Stimulated activated CD4-positive, alpha-beta T cell treated with anti-CD3 and anti-CD28 coated beads, Interleukin-15, amount 100 ng/mL, for 48 hours (primary cell): ENCODE measurements around the gene RPS6KB2.
"Not testable (repeated sequence)": the region's sequence is repeated elsewhere in the genome, so short reads cannot be mapped to it uniquely, and the experiment has no call there.

Experiments
- DNase-seq, 2 donors: peaks; one replicate each; pipeline ENCODE4 v3.0.0-alpha.2; 2020; ENCODE audit warnings: low read depth in 2 of 2

The RPS6KB2 gene

DNA sequence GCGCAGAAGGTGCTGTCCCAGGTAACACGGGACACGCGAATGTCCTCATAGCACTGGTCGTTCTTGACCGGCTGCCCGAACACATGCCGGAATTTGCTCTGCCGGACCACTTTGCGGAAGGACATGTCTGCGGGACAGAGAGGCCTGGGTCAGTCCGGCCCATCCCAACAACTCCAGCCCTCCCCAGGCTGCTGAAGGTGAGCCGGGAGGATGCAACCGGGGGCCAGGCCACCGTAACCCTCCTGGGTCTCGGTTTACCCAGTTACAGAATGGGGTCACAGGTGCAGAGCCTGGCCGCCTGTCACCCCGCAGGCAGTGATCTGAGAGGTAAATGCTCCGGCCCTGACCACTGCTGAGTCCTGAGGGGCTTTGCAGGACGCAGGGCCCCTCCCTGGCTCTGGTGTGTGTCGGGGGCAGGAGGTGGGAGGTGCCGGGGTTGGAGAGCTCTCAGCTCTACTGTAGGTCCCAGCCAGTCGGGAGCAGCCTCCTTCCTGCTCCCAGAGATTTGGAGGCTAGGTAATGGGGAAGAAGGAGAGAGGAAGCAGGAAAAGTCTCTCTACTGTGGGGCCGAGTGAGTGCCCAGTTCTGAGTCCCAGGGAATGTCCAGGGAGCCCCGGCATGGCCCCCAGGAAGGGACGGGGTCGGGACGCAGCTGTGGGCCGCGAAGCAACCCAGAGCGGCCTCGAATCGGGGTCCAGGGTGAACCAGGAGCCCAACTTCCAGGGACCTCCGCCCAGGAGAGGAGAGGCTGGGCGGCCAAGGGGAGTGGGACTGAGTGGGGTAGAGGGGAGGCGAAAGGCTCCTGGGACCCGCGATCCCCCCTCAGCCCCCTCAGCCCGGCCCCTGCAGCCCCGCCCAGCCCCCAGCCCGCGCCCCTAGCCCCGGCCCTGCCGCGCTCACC is 14.5 kb downstream of the RPS6KB2 start:
- no peak for DNase-seq

DNA sequence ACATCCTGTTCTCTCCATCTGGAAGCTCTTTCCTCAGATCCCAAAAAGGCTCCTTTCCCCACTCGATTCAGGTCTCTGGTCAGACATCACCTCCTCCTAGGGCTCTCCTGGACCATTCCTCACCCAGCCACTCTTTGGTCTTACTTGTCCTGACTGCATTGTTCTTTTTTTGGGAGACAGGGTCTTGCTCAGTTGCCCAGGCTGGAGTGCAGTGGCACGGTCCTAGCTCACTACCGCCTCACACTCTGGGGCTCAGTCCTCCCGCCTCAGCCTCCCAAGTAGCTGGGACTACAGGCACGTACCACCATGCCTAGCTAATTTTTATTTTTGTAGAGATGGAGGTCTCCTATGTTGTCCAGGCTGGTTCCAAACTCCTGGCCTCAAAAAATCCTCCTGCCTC is 17.2 kb downstream of the RPS6KB2 start:
- DNase-seq, result no peak

DNA sequence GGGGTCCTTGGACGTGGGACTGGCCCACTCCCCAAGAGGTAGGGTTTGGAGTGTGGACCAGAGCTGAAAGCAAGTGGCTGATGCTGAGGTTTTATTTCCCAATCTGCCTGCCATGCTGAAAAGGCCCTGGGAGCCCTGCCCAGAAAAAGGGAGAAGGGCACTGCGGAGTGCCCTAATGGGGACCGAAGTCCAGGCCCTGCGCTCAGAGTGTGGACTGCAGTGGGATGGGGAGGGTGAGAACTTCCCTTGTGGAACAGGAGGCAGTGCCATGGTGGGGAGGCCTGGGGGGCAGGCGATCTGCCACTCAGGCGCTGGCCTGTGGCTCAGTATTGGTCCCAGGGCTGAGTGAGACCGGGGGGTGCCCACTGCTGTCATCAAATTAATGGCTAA is 19.9 kb downstream of the RPS6KB2 start:
- no peak for DNase-seq

DNA sequence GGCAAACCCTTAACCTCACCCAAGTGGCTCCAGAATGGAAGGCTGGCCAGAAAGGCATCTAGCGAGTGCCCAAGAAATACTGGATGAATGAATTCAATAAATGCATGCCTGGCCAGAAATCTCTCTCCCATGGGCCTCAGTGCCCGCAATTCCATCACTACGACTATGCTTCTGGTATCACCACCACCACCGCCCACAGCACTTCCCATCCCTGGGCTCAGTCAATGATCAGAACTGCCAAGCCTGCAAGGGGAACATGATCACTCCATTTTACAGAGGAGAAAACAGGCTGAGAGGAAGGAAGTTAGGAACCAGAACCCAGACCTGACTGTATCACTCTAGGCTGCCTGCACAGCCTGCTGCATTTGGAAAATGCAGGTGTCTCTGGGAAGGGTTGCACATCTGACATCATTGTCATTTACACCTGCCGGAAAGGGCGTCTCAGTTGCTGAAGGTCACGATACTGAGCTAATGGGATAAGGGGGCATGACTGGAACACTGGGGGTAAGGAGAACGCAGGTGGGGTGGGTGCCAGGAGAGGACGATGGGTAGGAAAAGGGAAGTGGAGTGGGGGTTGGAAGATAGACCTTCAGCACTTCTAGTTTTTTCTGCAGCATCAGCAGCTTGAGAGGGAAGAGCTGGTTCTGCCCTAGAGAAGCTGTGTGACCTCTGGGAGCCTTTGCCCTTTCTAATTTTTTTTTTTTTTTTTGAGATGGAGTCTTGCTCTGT is 21.0 kb downstream of the RPS6KB2 start:
- DNase-seq, result no peak

DNA sequence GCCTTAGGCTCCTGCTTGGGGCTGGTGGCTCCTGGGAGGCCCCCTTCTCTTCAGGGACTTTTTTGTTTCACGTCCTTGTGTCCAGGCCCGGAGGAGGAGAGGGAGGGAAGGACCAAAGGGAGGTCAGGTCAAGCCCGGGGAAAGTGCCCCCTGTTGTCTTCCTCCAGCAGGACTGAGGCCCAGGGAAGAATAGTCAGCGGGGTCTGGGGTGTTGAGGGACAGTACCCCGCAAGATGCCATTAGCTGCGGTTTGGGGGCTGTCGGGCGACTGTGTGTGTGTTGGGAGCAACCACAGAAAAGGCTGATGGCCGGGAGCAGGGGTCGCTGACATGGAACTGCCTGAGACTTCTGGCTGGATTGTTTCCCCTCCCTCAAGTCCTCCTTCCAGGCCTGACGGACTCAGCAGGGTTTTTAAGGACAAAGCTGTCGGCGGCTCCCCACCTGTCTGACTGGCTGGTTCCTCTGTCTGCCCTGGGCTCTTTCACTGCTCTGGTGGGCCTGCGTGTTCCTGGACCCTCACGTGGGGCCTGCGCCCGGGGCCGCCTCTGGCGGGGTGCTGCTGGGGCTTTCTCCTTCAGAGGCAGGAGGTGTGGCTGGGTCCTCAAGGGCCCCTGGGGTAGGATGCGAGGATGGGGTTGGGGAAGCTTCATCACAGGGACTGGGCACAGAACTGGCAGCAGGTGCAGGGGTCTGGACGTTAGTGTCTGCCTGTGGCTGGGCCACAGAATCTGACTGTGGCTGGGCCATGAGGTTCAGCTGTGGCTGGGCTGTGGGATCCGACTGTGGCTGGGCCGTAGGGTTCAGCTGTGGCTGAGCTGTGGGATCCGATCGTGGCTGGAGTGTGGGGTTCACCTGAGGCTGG is 22.7 kb downstream of the RPS6KB2 start:
- DNase-seq, result no peak

DNA sequence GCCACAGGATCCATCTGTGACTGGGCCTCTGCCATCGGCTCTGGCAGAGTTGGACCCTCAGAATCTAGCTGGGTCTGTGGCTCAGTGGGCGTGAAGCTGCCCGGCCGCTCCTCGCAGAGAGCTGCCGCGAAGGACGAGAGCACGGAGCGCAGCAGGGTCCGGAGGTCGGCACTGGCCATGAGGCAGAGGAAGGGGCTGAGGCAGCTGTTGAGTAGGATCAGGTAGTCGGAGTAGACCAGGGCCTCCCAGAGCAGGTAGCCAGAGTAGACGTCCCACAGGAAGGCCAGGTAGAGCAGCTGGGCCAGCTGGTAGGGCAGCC is 23.3 kb downstream of the RPS6KB2 start:
- DNase-seq, result no peak

DNA sequence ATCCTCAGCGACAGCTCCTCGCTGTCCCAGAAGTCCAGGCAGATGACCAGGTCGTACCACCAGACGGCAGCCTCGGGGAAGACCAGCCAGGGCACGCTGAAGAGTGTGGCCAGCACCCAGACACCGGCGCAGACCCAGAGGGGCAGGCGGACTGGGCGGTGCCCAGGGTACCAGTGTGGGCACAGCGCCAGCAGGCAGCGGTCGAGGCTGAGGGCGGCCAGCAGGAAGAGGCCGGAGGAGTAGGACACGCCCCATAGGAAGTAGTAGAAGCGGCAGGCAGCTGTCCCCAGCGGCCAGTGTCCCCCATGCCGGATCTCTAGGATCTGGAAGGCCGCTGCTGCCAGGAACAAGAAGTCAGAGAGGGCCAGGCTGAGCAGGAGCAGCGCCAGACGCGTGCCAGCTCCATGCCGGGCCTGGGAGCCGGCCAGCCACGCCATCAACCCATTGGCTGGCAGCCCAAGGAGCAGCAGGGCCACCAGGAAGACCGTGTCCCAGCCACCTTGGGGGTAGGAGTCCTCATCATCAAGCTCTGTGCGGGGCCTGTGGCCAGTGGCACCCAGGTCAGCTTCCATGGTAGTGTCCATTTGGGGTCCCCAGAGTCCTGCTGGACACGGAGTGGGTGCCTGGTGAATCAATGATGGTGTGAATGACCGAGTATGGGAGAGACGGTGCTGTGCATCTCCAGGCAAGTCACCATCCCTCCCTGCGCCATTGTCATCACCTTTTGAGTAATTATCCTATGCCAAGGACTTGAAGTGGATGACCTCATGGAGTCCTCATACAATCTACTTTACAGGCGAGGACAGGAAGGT is 24.1 kb downstream of the RPS6KB2 start, which contains the start of gene GPR152:
Gene GPR152 (minus strand): TSS at position 589 of the 812 bp plus-strand sequence. CDS start 5 bp downstream, at position 584.
- DNase-seq, result no peak

DNA sequence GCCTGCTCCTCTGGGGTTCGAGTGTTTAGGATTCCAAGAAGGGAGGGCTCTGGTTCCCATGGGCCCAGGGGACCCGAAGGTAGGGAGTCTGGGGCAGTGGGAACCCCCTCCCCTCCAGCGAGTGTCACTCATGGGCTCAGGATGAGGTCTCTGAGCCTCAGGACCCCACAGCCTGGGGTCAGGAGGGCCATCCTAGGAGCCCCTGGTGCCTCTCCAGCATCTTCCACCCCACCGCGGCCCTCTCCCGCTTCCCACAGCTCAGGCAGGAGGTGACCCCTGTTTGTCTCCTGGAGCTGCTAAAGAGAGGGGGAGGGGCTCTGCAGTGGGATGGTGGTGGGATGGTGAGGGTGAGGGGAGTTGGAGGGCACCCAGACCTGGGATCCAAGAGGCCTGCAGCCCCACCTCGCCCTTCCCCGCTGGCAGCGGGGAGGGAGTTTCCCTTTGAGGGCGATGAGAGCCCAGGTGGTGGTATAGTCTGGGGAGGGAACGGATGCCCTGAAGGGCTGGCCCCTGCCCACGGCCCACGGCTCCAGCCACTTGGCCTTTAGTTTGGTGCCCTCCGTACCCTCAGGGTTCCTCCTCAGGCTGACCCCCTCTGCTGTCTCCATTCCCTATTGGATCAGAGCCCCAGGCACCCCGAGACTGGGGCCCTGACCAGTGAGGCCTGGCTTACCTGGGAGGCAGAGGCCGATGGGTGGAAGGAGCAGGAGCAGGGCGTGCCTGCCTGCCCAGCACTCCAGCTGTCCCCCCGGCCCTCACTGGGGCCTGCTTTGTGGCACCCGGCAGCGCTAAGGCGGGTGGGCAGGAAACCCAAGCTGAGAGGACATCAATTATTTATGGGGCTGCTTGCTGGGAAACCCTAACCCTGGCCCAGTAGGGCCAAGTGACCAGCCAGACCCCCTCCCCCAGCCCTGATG is 25.8 kb downstream of the RPS6KB2 start:
- DNase-seq, result no peak

DNA sequence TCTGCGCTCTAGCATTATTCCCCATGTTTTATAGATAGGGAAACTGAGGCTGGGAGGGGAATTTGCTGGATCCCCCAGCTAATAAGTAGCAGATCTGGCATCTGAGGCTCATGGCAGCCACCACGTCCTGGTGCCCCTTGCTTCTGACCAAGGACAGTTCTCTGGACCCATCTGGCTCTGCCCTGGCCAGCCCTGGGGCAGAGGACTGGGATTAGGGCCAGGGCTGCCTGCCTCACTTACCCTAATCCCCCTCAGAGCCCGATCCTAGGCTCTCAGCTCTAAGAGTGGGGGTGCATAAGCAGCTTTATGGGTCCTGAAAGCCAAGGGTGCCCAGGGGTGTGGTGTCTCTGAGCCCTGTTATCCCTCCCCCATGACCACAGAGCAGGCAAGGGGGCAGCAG is 26.8 kb downstream of the RPS6KB2 start, which contains the start of gene CABP4:
Gene CABP4 (plus strand): TSS at position 301 of the 400 bp plus-strand sequence. CDS start 70 bp downstream, at position 371.
- no peak for DNase-seq

DNA sequence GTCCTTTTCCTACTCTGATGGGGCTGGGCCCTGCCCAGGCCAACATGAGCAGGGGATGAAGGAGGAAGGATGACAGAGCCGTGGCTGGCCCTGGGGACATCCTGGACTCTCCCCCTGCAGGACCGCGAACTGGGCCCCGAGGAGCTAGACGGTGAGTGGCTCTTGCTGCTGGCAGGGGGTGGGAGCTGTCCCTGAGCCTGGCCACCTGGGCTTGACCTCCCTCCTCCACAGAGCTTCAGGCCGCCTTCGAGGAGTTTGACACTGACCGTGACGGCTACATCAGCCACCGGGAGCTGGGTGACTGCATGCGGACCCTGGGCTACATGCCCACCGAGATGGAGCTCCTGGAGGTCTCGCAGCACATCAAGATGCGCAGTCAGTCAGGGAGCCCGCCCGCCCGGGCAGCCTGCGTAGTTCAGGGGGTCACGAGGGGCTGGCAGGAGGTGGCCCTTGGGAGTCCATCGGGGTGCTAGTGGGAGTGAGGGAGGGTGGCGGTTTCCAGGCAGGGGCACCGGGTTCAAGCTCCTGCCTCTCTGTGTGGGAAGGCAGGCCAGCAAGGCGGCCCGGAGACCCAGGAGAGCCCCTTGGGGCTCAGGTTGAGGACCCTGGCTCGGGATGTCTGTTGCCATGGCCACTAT is 27.9 kb downstream of the RPS6KB2 start:
- DNase-seq, result no peak

DNA sequence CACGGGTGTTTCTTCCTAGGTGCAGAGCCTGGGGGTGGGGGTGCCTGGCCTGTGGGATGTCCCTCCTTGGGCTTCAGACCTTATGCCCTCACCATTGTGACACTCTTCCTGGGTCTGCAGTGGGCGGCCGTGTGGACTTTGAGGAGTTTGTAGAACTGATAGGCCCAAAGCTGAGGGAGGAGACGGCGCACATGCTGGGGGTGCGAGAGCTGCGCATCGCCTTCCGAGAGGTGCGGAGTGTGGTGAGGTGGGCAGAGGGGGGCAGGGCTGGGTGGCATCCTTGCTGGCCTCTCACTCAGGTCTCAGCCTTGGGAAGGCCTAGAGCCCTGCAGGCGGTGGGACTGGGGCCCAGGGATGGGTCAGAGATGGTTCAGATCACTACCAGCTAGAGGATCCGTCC is 29.2 kb downstream of the RPS6KB2 start:
- DNase-seq, result no peak

DNA sequence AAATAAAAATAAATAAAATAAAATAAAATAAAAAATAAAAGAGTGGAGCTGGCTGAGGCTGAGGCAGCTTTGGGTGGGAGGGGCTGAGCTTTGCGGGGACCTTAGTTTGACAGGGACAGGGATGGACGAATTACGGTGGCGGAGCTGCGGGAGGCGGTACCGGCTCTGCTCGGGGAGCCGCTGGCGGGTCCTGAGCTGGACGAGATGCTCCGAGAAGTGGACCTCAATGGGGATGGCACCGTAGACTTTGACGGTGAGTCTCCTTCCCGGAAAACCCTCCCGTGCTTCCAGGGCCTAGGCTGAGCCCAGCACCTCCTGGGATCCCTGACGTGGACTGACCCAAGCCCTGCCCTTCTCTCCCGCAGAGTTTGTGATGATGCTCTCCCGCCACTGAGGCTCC is 30.0 kb downstream of the RPS6KB2 start:
- no peak for DNase-seq

DNA sequence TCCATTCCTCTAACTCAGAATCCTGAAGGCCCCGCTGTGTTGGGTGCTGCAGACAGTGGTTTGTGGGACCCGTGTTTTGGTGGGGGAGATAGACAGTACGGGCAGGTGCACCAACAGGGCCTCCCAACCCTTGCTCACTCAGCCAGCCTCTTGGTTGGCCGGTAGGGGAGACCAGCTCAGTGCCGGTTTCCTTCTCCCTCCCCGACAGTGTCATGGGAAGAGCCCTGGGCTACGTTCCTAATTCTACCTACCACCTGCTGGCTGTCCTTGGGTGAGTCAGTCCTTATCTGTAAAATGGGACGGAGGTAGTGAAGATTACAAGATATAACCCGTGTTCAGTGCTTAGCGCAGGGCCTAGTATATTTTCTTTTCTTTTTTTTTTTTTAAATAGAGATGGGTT is 34.9 kb downstream of the RPS6KB2 start:
- no peak for DNase-seq

DNA sequence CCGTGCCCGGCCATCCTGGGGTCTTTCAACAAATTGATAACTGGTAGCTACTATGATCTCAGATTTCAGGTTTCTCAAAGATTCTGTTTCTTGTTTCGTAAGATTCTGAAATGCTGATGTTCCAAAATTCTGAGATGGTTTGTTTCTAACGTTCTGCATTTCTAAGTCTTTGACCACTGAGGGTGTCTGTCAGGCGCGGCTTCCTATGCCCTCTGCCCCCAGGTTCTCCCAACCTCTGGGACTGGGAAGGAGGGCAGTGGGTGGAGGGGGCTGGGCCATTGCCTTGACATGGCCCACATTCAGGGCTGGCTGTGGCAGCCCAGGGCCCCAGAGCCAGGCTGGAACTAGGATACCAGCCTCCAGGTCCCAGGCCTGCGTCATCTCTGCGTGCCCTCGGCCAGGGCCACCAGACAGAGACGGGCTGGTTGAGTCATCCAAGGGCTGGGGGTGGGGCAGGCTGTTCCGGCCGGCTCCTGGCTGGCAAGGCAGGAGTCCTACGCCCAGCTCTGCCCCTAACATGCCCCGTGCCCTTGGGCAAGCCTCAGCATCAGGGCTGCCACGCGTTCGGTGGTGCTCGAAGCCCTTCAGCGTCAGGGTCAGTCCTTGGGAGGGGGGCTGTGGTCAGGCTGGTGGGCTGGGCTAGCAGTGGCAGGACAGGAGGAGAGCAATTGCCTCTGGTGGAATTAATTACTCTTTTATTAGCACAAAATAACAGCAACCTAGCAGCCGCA is 35.6 kb downstream of the RPS6KB2 start:
- DNase-seq, result no peak

DNA sequence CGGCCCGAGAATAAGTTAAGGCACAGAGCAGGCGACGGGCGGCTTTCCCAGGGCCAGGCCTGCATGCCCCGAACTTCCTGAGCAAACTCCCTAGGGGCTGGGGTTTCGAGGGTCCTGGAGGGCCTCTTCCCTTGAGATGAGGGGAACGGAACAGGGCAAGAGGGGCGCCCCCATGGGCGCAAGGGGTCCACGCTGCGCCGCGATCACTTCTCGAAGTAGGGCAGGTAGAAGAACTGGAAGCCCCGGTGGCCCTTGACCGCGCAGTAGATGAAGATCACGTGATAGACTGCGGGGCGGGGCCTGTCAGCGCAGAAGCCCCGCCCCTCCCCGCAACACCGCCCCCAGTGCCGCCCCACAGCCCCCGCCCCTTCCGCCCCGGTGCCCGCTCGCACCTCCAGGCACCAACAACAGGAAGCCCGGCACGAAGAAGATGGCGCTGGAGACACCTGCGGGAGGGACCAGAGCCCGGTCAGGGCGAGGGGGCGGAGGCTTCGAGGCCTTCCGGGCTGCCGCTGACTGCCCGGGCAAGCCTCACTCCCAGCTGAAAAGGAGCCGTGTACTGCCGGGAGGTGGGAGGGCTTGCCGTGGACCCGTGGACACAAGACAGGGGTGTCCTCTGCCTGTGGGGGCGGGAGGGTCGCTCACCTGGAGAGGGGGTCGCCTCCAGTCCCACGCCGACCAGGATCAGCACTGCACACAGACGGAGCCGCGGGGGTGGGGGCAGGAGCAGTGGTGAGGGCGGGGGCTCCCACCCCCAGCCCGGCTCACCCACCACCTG is 36.3 kb downstream of the RPS6KB2 start:
- DNase-seq, result peak; percentile 91 to 92

DNA sequence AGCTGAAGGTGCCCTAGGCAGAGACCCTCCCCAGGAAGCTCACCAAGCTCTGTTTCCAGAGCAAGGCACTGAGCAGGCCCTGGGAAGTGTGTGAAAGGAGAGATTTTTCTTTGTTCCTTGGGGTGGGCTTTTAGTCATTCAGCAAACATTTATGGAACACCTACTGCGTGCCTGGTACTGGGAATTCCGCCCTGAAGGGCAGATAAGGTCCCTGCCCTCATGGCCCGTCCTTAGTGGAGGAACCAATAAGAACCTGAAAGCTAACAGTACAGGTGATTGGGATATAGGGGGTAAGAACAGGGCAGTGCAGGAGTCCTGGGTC is 36.9 kb downstream of the RPS6KB2 start:
- DNase-seq, result no peak

DNA sequence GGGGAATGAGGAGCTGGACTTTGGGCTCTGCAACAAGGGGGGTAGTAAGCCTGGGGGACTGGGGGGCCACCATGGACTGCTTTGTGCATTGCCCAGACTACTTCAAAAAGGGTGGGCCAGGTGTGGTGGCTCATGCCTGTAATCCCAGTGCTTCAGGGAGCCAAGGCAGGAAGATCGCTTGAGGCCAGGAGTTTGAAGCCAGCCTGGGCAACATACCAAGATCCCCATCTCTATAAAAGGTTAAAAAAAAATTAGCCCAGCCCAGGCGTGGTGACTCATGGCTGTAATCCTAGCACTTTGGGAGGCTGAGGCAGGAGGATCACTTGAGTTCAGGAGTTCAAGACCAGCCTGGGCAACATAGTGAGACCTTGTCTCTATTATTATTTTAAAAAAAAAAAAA is 37.2 kb downstream of the RPS6KB2 start:
- not testable (repeated sequence) for DNase-seq

DNA sequence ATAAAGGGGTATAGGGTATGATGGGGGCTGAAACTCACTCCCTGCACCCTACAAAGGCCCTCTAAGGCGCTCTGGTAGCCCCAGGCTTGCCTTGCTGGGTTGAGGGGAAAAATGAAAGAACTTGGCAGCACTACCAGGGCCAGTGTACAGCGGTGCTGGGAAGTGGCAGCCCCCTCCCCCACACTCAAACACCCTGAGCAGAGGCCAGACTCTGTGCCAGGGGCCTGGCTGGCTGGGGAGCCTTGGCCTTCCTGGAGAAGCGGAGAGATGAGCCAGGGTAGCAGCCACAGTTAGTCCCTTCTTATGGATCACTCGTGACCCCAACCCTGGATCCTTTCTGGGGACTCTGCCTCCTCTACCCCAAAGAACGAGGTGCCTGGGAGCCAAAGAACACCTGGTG is 38.1 kb downstream of the RPS6KB2 start:
- DNase-seq, result no peak
